Neural progenitor cell (in vitro differentiated cells): ENCODE results near the gene CCDC141. TPM values are rescaled to one million over a fixed set of nuclear protein-coding genes. Genes with fewer than 3 reads are reported as not detected.

Source experiments
- DNase-seq: peaks from one replicate; pipeline ENCODE4 v3.0.0-alpha.2; 2016; ENCODE audit warnings: low spot score
- H2AFZ ChIP-seq: fragments of 200-600 bp; sonication (generic); replicated peaks from 2 replicates; pipeline ENCODE4 v1.6.1; 2016; ENCODE audit warnings: antibody characterized with exemption
- H3F3A ChIP-seq: fragments of 200-600 bp; sonication (generic); 2 replicates; pipeline ENCODE4 v1.6.1; 2016; ENCODE audit warnings: antibody characterized with exemption, low read depth
- H3K27ac ChIP-seq: fragments of 200-600 bp; sonication (generic); 2 replicates; pipeline ENCODE4 v1.5.1; 2016; ENCODE audit warnings: mild to moderate bottlenecking
- H3K27me3 ChIP-seq: fragments of 200-600 bp; sonication (generic); 2 replicates; pipeline ENCODE4 v1.6.1; 2016; ENCODE audit warnings: mild to moderate bottlenecking, moderate library complexity
- H3K36me3 ChIP-seq: fragments of 200-600 bp; sonication (generic); 2 replicates; pipeline ENCODE4 v1.5.1; 2016
- H3K4me1 ChIP-seq: fragments of 200-600 bp; sonication (generic); 2 replicates; pipeline ENCODE4 v1.6.1; 2016; ENCODE audit warnings: mixed run types
- H3K4me2 ChIP-seq: fragments of 200-600 bp; sonication (generic); 2 replicates; pipeline ENCODE4 v1.6.1; 2016
- H3K4me3 ChIP-seq: fragments of 200-600 bp; sonication (generic); 2 replicates; pipeline ENCODE4 v1.5.1; 2016
- H3K79me2 ChIP-seq: fragments of 200-600 bp; sonication (generic); 2 replicates; pipeline ENCODE4 v1.6.1; 2016; ENCODE audit warnings: low read depth
- H3K9ac ChIP-seq: fragments of 200-600 bp; sonication (generic); 2 replicates; pipeline ENCODE4 v1.6.1; 2016
- H3K9me3 ChIP-seq: fragments of 200-600 bp; sonication (generic); 2 replicates; pipeline ENCODE4 v1.5.1; 2016; ENCODE audit warnings: low read depth
- H4K20me1 ChIP-seq: fragments of 200-600 bp; sonication (generic); 2 replicates; pipeline ENCODE4 v1.6.1; 2016; ENCODE audit warnings: low read depth
- H3K27ac Mint-ChIP-seq: 3 replicates; pipeline ENCODE4 v1.8.0; 2021; ENCODE audit warnings: mixed read lengths
- H3K27me3 Mint-ChIP-seq: 2 replicates; pipeline ENCODE4 v1.8.0; 2022; ENCODE audit warnings: low read depth, mild to moderate bottlenecking, inconsistent platforms, moderate library complexity, mixed read lengths; ENCODE audit not compliant: insufficient read depth
- H3K36me3 Mint-ChIP-seq: 3 replicates; pipeline ENCODE4 v1.8.0; 2021; ENCODE audit warnings: mixed read lengths
- H3K4me1 Mint-ChIP-seq: 3 replicates; pipeline ENCODE4 v1.8.0; 2021; ENCODE audit warnings: mixed read lengths
- H3K4me3 Mint-ChIP-seq: 3 replicates; pipeline ENCODE4 v1.8.0; 2021; ENCODE audit warnings: mild to moderate bottlenecking, moderate library complexity, mixed read lengths
- H3K9me3 Mint-ChIP-seq: 3 replicates; pipeline ENCODE4 v1.8.0; 2020; ENCODE audit warnings: mixed read lengths
- EZH2 ChIP-seq: fragments of 200-600 bp; sonication (generic); IDR thresholded peaks from 2 replicates; pipeline ENCODE4 v1.6.1; 2017; ENCODE audit warnings: antibody characterized with exemption, mild to moderate bottlenecking, moderate library complexity
- EZH2phosphoT487 ChIP-seq: fragments of 200-600 bp; sonication (generic); IDR thresholded peaks from 2 replicates; pipeline ENCODE4 v1.6.1; 2017; ENCODE audit warnings: antibody characterized with exemption
- total RNA-seq: library from RNA; depleted of rRNA; stranded (reverse); fragments of >200 nt; gene quantifications from 2 replicates; pipeline ENCODE4 v1.2.3, GENCODE V29; 2015; ENCODE audit warnings: low replicate concordance
- TF ChIP-seq, protein P1 (sequence below): fragments of 200-600 bp; sonication (generic); IDR thresholded peaks from 2 replicates; pipeline ENCODE4 v1.5.1; 2017; ENCODE audit warnings: antibody characterized with exemption, mild to moderate bottlenecking

The CCDC141 gene
- total RNA-seq, 1 donor from 2014 or later: 1.8 TPM

GRCh38 chr2:178874529-178875240 lies 175.3 kb downstream of the CCDC141 start:
- Histone ChIP-seq H3K27me3 (no peaks in the 10 kb centered on the region), H3K9ac (no peak overlapping the region), H3K79me2 (no peaks in the 10 kb centered on the region), H3K9me3 (no peaks in the 10 kb centered on the region), H3K27ac (no peak overlapping the region), H4K20me1 (no peaks in the 10 kb centered on the region), H3F3A (no peaks in the 10 kb centered on the region), H3K4me2 (no peak overlapping the region), H3K4me1 (peaks cover 3% of the 10 kb centered on the region), H3K4me3 (no peak overlapping the region), H3K36me3 (no peaks in the 10 kb centered on the region), H2AFZ (peak overlapping the region; percentile 91)
- no peaks in the 10 kb centered on the region for H3K36me3 Mint-ChIP-seq
- no peak for DNase-seq
- no peaks in the 10 kb centered on the region for H3K27me3 Mint-ChIP-seq
- TF ChIP-seq EZH2: no peak
- TF ChIP-seq EZH2phosphoT487: no peak
- TF ChIP-seq, protein P1, sequence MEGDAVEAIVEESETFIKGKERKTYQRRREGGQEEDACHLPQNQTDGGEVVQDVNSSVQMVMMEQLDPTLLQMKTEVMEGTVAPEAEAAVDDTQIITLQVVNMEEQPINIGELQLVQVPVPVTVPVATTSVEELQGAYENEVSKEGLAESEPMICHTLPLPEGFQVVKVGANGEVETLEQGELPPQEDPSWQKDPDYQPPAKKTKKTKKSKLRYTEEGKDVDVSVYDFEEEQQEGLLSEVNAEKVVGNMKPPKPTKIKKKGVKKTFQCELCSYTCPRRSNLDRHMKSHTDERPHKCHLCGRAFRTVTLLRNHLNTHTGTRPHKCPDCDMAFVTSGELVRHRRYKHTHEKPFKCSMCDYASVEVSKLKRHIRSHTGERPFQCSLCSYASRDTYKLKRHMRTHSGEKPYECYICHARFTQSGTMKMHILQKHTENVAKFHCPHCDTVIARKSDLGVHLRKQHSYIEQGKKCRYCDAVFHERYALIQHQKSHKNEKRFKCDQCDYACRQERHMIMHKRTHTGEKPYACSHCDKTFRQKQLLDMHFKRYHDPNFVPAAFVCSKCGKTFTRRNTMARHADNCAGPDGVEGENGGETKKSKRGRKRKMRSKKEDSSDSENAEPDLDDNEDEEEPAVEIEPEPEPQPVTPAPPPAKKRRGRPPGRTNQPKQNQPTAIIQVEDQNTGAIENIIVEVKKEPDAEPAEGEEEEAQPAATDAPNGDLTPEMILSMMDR: no peak
- H3K4me3 Mint-ChIP-seq: no peak overlapping the region
- H3K4me1 Mint-ChIP-seq: no peaks in the 10 kb centered on the region
- H3K9me3 Mint-ChIP-seq: no peaks in the 10 kb centered on the region
- H3K27ac Mint-ChIP-seq: no peak overlapping the region

DNA sequence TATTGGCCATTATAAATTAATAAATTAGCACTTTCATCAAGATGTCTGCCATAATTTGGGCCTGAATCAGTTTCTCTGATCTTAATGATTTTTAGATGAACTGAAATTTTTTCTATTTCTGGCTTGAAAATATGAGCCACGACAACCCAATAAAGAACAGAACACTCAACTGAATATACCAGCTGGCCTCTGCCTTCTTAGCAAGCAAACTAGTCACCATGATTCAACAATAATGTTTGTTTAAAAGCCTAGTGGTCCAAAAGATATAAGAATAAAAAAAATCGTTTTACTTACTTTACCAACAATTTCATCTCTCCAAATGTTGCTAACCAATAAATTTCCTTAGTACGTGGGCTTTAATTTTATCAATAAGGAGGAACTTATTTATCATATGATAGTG lies 176.0 kb downstream of the CCDC141 start:
- no peaks in the 10 kb centered on the region for H3K79me2 ChIP-seq
- H3K27ac ChIP-seq: no peak overlapping the region
- H3K4me1 ChIP-seq: peaks cover 3% of the 10 kb centered on the region
- H3K36me3 ChIP-seq: no peaks in the 10 kb centered on the region
- H3K9me3 Mint-ChIP-seq: no peaks in the 10 kb centered on the region
- H3K4me3 ChIP-seq: no peak overlapping the region
- H3K27me3 ChIP-seq: no peaks in the 10 kb centered on the region
- no peak overlapping the region for H3K4me2 ChIP-seq
- no peaks in the 10 kb centered on the region for H3F3A ChIP-seq
- H3K9me3 ChIP-seq: no peaks in the 10 kb centered on the region
- H3K9ac ChIP-seq: no peak overlapping the region
- TF ChIP-seq, protein P1: no peak
- no peak for TF ChIP-seq EZH2phosphoT487
- no peak for TF ChIP-seq EZH2
- no peaks in the 10 kb centered on the region for H3K4me1 Mint-ChIP-seq
- H3K27ac Mint-ChIP-seq: no peak overlapping the region
- no peak overlapping the region for H3K4me3 Mint-ChIP-seq
- H4K20me1 ChIP-seq: no peaks in the 10 kb centered on the region
- H3K27me3 Mint-ChIP-seq: no peaks in the 10 kb centered on the region
- H2AFZ ChIP-seq: no peak overlapping the region
- DNase-seq: no peak
- no peaks in the 10 kb centered on the region for H3K36me3 Mint-ChIP-seq

DNA sequence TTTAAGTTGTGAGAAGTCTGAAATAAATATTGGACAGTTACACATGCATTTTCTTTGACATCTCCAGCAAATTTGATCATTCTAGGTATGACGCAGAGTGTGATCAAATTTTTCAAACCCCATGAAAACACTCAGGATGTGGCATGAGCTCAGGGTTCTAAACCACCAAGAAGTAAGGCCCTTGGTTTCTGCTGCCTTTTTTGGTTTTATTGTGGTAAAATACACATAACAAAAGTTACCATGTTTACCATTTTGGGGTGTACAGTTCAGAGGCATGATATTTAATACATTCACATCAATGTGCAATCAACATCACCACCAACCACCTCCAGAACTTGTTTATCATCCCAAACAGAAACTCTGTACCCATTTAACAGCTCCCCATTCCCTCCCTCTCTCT lies 178.4 kb downstream of the CCDC141 start:
- H3K4me3 Mint-ChIP-seq: no peak overlapping the region

More for the DNA sequence above, 178.4 kb downstream of the CCDC141 start:
- no peaks in the 10 kb centered on the region for H3K36me3 Mint-ChIP-seq
- peaks cover 3% of the 10 kb centered on the region for H3K4me1 ChIP-seq
- no peak overlapping the region for H3K27ac Mint-ChIP-seq
- H3K4me2 ChIP-seq: no peak overlapping the region
- H3K36me3 ChIP-seq: no peaks in the 10 kb centered on the region
- no peaks in the 10 kb centered on the region for H3K9me3 ChIP-seq
- no peak overlapping the region for H3K27ac ChIP-seq
- H3K4me3 ChIP-seq: no peak overlapping the region
- H3K27me3 ChIP-seq: no peaks in the 10 kb centered on the region
- H3K4me1 Mint-ChIP-seq: no peaks in the 10 kb centered on the region
- H2AFZ ChIP-seq: no peak overlapping the region
- no peaks in the 10 kb centered on the region for H3K27me3 Mint-ChIP-seq
- no peaks in the 10 kb centered on the region for H3K79me2 ChIP-seq
- H3K9ac ChIP-seq: no peak overlapping the region
- TF ChIP-seq EZH2: no peak
- TF ChIP-seq, protein P1: no peak
- TF ChIP-seq EZH2phosphoT487: no peak
- no peaks in the 10 kb centered on the region for H4K20me1 ChIP-seq
- no peak for DNase-seq
- no peaks in the 10 kb centered on the region for H3K9me3 Mint-ChIP-seq
- no peaks in the 10 kb centered on the region for H3F3A ChIP-seq
